ENCODE data around the gene ZSCAN9. TPM values are rescaled to one million over a fixed set of nuclear protein-coding genes. Genes with fewer than 3 reads are reported as not detected.

ZSCAN9 gene
- total RNA-seq, 3 donors from 2014 or later: 14.1 to 15.7 (median 14.9) TPM

DNA sequence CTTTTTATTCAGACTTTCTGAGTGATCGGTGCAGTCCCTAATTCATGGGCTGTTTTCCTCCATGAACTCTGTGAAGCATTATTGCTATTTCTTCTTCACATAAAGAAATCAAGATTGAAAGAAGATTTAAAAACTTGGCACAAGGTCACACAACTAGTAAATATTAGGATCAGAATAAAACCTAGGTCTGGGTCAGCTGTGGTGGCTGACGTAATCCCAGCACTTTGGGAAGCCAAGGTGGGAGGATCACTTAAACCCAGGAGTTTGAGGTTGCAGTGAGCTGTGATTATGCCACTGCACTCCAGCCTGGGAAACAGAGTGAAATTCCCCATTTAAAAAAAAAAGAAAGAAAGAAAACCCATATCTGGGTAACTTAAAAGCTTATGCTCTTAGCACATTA, 1.4 kb downstream of the ZSCAN9 start:
- intact Hi-C loops (cut with DNase I, micrococcal nuclease): no loop called here
- Histone ChIP-seq H3K4me1 (ENCODE audit: low read depth) (peaks cover 10% of the 10 kb centered on the region), H3K4me3 (no peak overlapping the region), H3K36me3 (ENCODE audit: low read depth) (peaks cover 12% of the 10 kb centered on the region), H3K9me3 (no peaks in the 10 kb centered on the region)
- TF ChIP-seq, protein P1, sequence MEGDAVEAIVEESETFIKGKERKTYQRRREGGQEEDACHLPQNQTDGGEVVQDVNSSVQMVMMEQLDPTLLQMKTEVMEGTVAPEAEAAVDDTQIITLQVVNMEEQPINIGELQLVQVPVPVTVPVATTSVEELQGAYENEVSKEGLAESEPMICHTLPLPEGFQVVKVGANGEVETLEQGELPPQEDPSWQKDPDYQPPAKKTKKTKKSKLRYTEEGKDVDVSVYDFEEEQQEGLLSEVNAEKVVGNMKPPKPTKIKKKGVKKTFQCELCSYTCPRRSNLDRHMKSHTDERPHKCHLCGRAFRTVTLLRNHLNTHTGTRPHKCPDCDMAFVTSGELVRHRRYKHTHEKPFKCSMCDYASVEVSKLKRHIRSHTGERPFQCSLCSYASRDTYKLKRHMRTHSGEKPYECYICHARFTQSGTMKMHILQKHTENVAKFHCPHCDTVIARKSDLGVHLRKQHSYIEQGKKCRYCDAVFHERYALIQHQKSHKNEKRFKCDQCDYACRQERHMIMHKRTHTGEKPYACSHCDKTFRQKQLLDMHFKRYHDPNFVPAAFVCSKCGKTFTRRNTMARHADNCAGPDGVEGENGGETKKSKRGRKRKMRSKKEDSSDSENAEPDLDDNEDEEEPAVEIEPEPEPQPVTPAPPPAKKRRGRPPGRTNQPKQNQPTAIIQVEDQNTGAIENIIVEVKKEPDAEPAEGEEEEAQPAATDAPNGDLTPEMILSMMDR (IDR thresholded peaks at IDR 0.05): no peak
- DNase-seq (no peak), ATAC-seq (no peak)

GRCh38 chr6:28232785-28233184, 7.7 kb downstream of the ZSCAN9 start:
- intact Hi-C loops (cut with DNase I, micrococcal nuclease): no loop called here
- Histone ChIP-seq H3K9me3 (no peaks in the 10 kb centered on the region), H3K36me3 (ENCODE audit: low read depth) (peaks cover 6% of the 10 kb centered on the region), H3K4me1 (ENCODE audit: low read depth) (no peaks in the 10 kb centered on the region), H3K4me3 (no peak overlapping the region)
- no peak for ATAC-seq
- TF ChIP-seq, protein P1 (IDR thresholded peaks at IDR 0.05): no peak
- DNase-seq: no peak

- Histone ChIP-seq H3K4me1 (ENCODE audit: low read depth) (no peaks in the 10 kb centered on the region), H3K9me3 (no peaks in the 10 kb centered on the region), H3K4me3 (no peak overlapping the region), H3K36me3 (ENCODE audit: low read depth) (no peaks in the 10 kb centered on the region)
- ATAC-seq (no peak), DNase-seq (no peak)
- TF ChIP-seq, protein P1 (IDR thresholded peaks at IDR 0.05): no peak
- intact Hi-C loops (cut with DNase I, micrococcal nuclease): no loop called here
Observed at GRCh38 chr6:28235912-28236452, 10.9 kb downstream of the ZSCAN9 start.

DNA sequence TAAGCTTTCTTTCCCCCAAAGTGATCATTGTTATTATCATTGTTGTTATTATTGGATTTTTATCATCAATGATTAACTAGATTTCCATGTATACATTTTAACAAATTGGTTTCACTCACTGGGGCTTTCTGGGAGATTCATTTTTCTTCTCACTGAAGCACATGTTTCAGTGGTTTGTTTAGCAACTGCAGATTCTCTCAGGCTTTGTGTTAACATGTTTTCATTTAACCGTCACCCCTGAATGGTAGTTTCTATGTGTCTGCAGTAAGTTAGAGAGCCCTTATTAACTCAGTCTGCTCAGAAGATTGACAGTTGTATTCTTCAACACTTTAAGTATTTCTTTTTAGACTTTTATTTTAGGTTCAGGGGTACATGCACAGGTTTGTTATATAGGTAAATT, 14.6 kb downstream of the ZSCAN9 start:
- Histone ChIP-seq H3K4me3 (no peak overlapping the region), H3K9me3 (no peaks in the 10 kb centered on the region), H3K4me1 (ENCODE audit: low read depth) (no peaks in the 10 kb centered on the region), H3K36me3 (ENCODE audit: low read depth) (no peaks in the 10 kb centered on the region)
- DNase-seq: no peak
- ATAC-seq: no peak
- intact Hi-C loops (cut with DNase I, micrococcal nuclease): no loop called here
- TF ChIP-seq, protein P1 (IDR thresholded peaks at IDR 0.05): no peak

DNA sequence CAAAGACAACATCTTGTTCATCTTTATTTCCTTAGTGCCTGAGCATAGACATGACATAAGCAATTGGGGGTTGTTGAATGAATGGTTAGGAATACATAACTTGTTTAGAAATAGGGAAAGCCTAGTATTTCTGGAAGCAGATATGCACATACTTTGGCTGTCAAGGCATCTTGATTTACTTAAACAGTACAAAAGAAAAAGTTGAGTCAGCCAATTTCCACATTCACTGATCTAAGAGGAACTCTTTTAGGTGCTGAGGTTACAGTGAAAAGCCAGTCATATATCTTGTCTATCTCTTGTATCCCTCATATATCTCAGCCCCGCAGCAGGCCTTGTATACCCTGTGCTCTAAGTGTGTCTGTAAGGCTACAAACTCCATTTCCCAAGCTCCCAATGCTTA, 15.4 kb downstream of the ZSCAN9 start:
- Histone ChIP-seq H3K9me3 (no peaks in the 10 kb centered on the region), H3K4me1 (ENCODE audit: low read depth) (no peaks in the 10 kb centered on the region), H3K4me3 (no peak overlapping the region), H3K36me3 (ENCODE audit: low read depth) (no peaks in the 10 kb centered on the region)
- TF ChIP-seq, protein P1 (IDR thresholded peaks at IDR 0.05): no peak
- ATAC-seq (no peak), DNase-seq (no peak)
- intact Hi-C loops (cut with DNase I, micrococcal nuclease): no loop called here

- Histone ChIP-seq H3K9me3 (no peaks in the 10 kb centered on the region), H3K4me3 (no peak overlapping the region), H3K4me1 (ENCODE audit: low read depth) (no peaks in the 10 kb centered on the region), H3K36me3 (ENCODE audit: low read depth) (no peaks in the 10 kb centered on the region)
- DNase-seq: no peak
- intact Hi-C loops (cut with DNase I, micrococcal nuclease): no loop called here
- TF ChIP-seq, protein P1 (IDR thresholded peaks at IDR 0.05): no peak
- no peak for ATAC-seq
Observed at GRCh38 chr6:28243946-28244345, 18.9 kb downstream of the ZSCAN9 start.
